H1 (cell line): ENCODE data around the gene CITED1. TPM values are rescaled to one million over a fixed set of nuclear protein-coding genes. Genes with fewer than 3 reads are reported as not detected.

ENCODE experiments used
- CTCF ChIA-PET: fragments of 300-600 bp; sonication (Branson Sonifier 250); formaldehyde crosslinking; loops from one replicate; lab custom pipeline; 2021; ENCODE audit not compliant: partially characterized antibody; lab: Charles Lee
- POLR2A ChIA-PET: fragments of 300-600 bp; sonication (Branson Sonifier 250); formaldehyde crosslinking; loops from one replicate; lab custom pipeline; 2021; ENCODE audit warnings: inconsistent platforms; ENCODE audit not compliant: partially characterized antibody; lab: Charles Lee
- DNase-seq, 2 experiments: peaks; one replicate each; pipeline versions ENCODE4 v3.0.0 to v3.0.0-alpha.2; 2010 to 2022; ENCODE audit warnings: low spot score in 2 of 2, low read depth in 1 of 2, mixed read lengths in 1 of 2
- FAIRE-seq: peaks from 2 replicates; lab custom pipeline; 2011; peaks lifted over from hg19 to GRCh38; lab: Jason Lieb, UNC
- H2AFZ ChIP-seq: 2 replicates; pipeline ENCODE4 v1.8.1; 2012; ENCODE audit warnings: low read length, inconsistent platforms
- H2AK5ac ChIP-seq: 2 replicates; pipeline ENCODE4 v1.6.1; 2013; ENCODE audit warnings: low read depth, low read length
- H2BK120ac ChIP-seq: replicated peaks from 2 replicates; pipeline ENCODE3; 2013; ENCODE audit warnings: low read depth, low read length, inconsistent platforms
- H2BK12ac ChIP-seq: 2 replicates; pipeline ENCODE4 v1.6.1; 2013; ENCODE audit warnings: low read depth, low read length
- H2BK15ac ChIP-seq: 2 replicates; pipeline ENCODE4 v1.6.1; 2013; ENCODE audit warnings: low read length
- H2BK20ac ChIP-seq: 2 replicates; pipeline ENCODE4 v1.6.1; 2013; ENCODE audit warnings: low read length
- H2BK5ac ChIP-seq: 2 replicates; pipeline ENCODE4 v1.6.1; 2013; ENCODE audit warnings: low read depth, low read length
- H3K14ac ChIP-seq: 2 replicates; pipeline ENCODE4 v1.6.1; 2013; ENCODE audit warnings: inconsistent platforms; ENCODE audit not compliant: insufficient read length
- H3K18ac ChIP-seq: 2 replicates; pipeline ENCODE4 v1.6.1; 2013; ENCODE audit warnings: low read length; ENCODE audit errors: extremely low read depth
- H3K23ac ChIP-seq: 2 replicates; pipeline ENCODE4 v1.6.1; 2013; ENCODE audit warnings: inconsistent platforms; ENCODE audit not compliant: insufficient read length
- H3K23me2 ChIP-seq: 2 replicates; pipeline ENCODE4 v1.6.1; 2013; ENCODE audit warnings: low read depth, low read length
- H3K27ac ChIP-seq: 2 replicates; pipeline ENCODE4 v1.6.1; 2011; ENCODE audit warnings: low read depth, low read length, inconsistent platforms
- H3K27me3 ChIP-seq, 4 experiments: replicated peaks in 1 of 4; 1 replicate in 1 of 4; 2 replicates in 3 of 4; pipeline versions ENCODE4 v1.6.1 to v1.8.1; 2011 to 2013; ENCODE audit warnings: low read length in 3 of 4, mild to moderate bottlenecking in 3 of 4, inconsistent platforms in 2 of 4, mixed read lengths in 2 of 4, moderate library complexity in 1 of 4; ENCODE audit not compliant: control insufficient read depth in 3 of 4, insufficient read depth in 3 of 4; ENCODE audit errors: extremely low read depth in 1 of 4
- H3K36me3 ChIP-seq, 4 experiments: 2 replicates each; pipeline versions ENCODE4 v1.6.1 to v1.8.1; 2011 to 2013; ENCODE audit warnings: mild to moderate bottlenecking in 4 of 4, low read length in 3 of 4, moderate library complexity in 2 of 4, control low read depth in 1 of 4, inconsistent platforms in 1 of 4; ENCODE audit not compliant: insufficient read depth in 4 of 4, control insufficient read depth in 2 of 4
- H3K4ac ChIP-seq: replicated peaks from 2 replicates; pipeline ENCODE3; 2013; ENCODE audit warnings: low read length, low read depth, mixed read lengths, inconsistent platforms; ENCODE audit not compliant: insufficient read length
- H3K4me1 ChIP-seq, 4 experiments: replicated peaks in 1 of 4; 1 replicate in 1 of 4; 2 replicates in 3 of 4; pipeline versions ENCODE4 v1.6.1 to v1.8.1; 2011 to 2013; ENCODE audit warnings: low read length in 3 of 4, inconsistent platforms in 2 of 4, mixed read lengths in 1 of 4; ENCODE audit not compliant: insufficient read depth in 4 of 4, control insufficient read depth in 3 of 4
- H3K4me2 ChIP-seq, 2 experiments: 2 replicates each; pipeline versions ENCODE4 v1.6.1 to v1.8.1; 2011 to 2013; ENCODE audit warnings: low read depth in 2 of 2, low read length in 2 of 2, control low read depth in 1 of 2, inconsistent platforms in 1 of 2, mild to moderate bottlenecking in 1 of 2; ENCODE audit not compliant: insufficient read depth in 1 of 2
- H3K4me3 ChIP-seq, 4 experiments: fragments of 200-600, 300-600 bp in 1 of 4; sonication (generic), shearing (Covaris generic), sonication (Bioruptor Twin) in 1 of 4; 2 replicates each; pipeline versions ENCODE4 v1.5.1 to v1.8.1; 2011 to 2016; ENCODE audit warnings: low read length in 4 of 4, low read depth in 3 of 4, control low read depth in 2 of 4, inconsistent platforms in 2 of 4, mild to moderate bottlenecking in 2 of 4, mixed read lengths in 1 of 4, moderate library complexity in 1 of 4; ENCODE audit not compliant: insufficient read depth in 2 of 4; ENCODE audit errors: extremely low read depth in 1 of 4
- H3K56ac ChIP-seq: replicated peaks from 2 replicates; pipeline ENCODE3; 2013; ENCODE audit warnings: low read depth, mild to moderate bottlenecking, mixed read lengths, low read length, inconsistent platforms; ENCODE audit not compliant: insufficient read length
- H3K79me1 ChIP-seq: 2 replicates; pipeline ENCODE4 v1.6.1; 2013; ENCODE audit warnings: low read depth, low read length, control low read depth
- H3K79me2 ChIP-seq, 2 experiments: 2 replicates each; pipeline versions ENCODE4 v1.6.1 to v1.8.1; 2012 to 2013; ENCODE audit warnings: low read length in 2 of 2, mild to moderate bottlenecking in 2 of 2, inconsistent platforms in 1 of 2; ENCODE audit not compliant: insufficient read depth in 2 of 2, control insufficient read depth in 1 of 2
- H3K9ac ChIP-seq, 4 experiments: replicated peaks in 1 of 4; 1 replicate in 1 of 4; 2 replicates in 3 of 4; pipeline versions ENCODE4 v1.6.1 to v1.8.1; 2011 to 2013; ENCODE audit warnings: low read depth in 3 of 4, low read length in 3 of 4, control low read depth in 2 of 4, mild to moderate bottlenecking in 2 of 4, moderate library complexity in 2 of 4, inconsistent platforms in 1 of 4; ENCODE audit errors: extremely low read depth in 1 of 4
- H3K9me3 ChIP-seq, 2 experiments: 2 replicates each; pipeline versions ENCODE4 v1.6.1 to v1.8.1; 2012 to 2013; ENCODE audit warnings: mild to moderate bottlenecking in 2 of 2, moderate library complexity in 2 of 2, control low read depth in 1 of 2, inconsistent platforms in 1 of 2, low read depth in 1 of 2, low read length in 1 of 2, mixed read lengths in 1 of 2; ENCODE audit not compliant: insufficient read depth in 2 of 2
- H4K20me1 ChIP-seq, 2 experiments: replicated peaks in 1 of 2; 2 replicates each; pipeline versions ENCODE3 to v1.8.1; 2011 to 2013; ENCODE audit warnings: inconsistent platforms in 2 of 2, low read length in 2 of 2, mild to moderate bottlenecking in 1 of 2; ENCODE audit not compliant: insufficient read depth in 2 of 2, control insufficient read depth in 1 of 2
- H4K5ac ChIP-seq: 2 replicates; pipeline ENCODE4 v1.6.1; 2013; ENCODE audit warnings: low read length, low read depth, mixed read lengths, inconsistent platforms; ENCODE audit not compliant: insufficient read length
- H4K8ac ChIP-seq: 2 replicates; pipeline ENCODE4 v1.8.0; 2013; ENCODE audit warnings: mild to moderate bottlenecking, moderate library complexity, low read length, inconsistent platforms; ENCODE audit not compliant: insufficient read depth; ENCODE audit errors: extremely low read depth
- H4K91ac ChIP-seq: replicated peaks from 2 replicates; pipeline ENCODE3; 2013; ENCODE audit warnings: low read length, mixed read lengths, inconsistent platforms; ENCODE audit not compliant: insufficient read length
- ASH2L ChIP-seq: fragments of 200-600, 300-600 bp; sonication (generic); IDR thresholded peaks from one replicate; pipeline ENCODE4 v1.7.1; 2017; ENCODE audit warnings: low read length
- CEBPB ChIP-seq: IDR thresholded peaks from 2 replicates; pipeline ENCODE4 v1.6.1; 2012; ENCODE audit warnings: low read depth, low read length
- GABPA ChIP-seq: IDR thresholded peaks from 2 replicates; pipeline ENCODE4 v1.6.1; 2011; ENCODE audit warnings: mild to moderate bottlenecking, low read length, moderate library complexity, borderline replicate concordance; ENCODE audit not compliant: insufficient read depth
- KDM1A ChIP-seq: fragments of 200-600, 300-600 bp; sonication (generic); IDR thresholded peaks from 2 replicates; pipeline ENCODE4 v1.7.1; 2016; ENCODE audit warnings: mild to moderate bottlenecking, low read length, borderline replicate concordance
- KDM4A ChIP-seq: IDR thresholded peaks from one replicate; pipeline ENCODE4 v1.7.1; 2012; ENCODE audit warnings: low read depth, mild to moderate bottlenecking, moderate library complexity, low read length, inconsistent platforms; ENCODE audit not compliant: severe bottlenecking
- MAFK ChIP-seq: IDR thresholded peaks from 2 replicates; pipeline ENCODE4 v1.6.1; 2012; ENCODE audit warnings: low read depth, mild to moderate bottlenecking, improper control_type of control experiment, low read length
- NRF1 ChIP-seq: IDR thresholded peaks from 2 replicates; pipeline ENCODE4 v1.6.1; 2011; ENCODE audit warnings: mild to moderate bottlenecking, low read depth, low read length, improper control_type of control experiment
- PHF8 ChIP-seq: fragments of 200-600 bp; sonication (generic); conservative IDR thresholded peaks from 2 replicates; pipeline ENCODE4 v1.7.1; 2012; ENCODE audit warnings: low read depth, mild to moderate bottlenecking, inconsistent platforms, low read length, moderate library complexity
- POLR2A ChIP-seq, 2 experiments: IDR thresholded peaks; 1 replicate in 1 of 2; 2 replicates in 1 of 2; pipeline ENCODE4 v1.6.1; 2011; ENCODE audit warnings: low read depth in 2 of 2, low read length in 2 of 2, mild to moderate bottlenecking in 2 of 2; ENCODE audit errors: control extremely low read depth in 1 of 2
- SAP30 ChIP-seq: fragments of 300-600 bp; sonication (generic); IDR thresholded peaks from 2 replicates; pipeline ENCODE4 v1.7.1; 2012; ENCODE audit warnings: low read length, moderate library complexity, mild to moderate bottlenecking, inconsistent platforms; ENCODE audit not compliant: insufficient read depth, insufficient replicate concordance
- SRF ChIP-seq: IDR thresholded peaks from 2 replicates; pipeline ENCODE4 v1.6.1; 2011; ENCODE audit warnings: mild to moderate bottlenecking, low read depth, low read length, moderate library complexity
- TAF1 ChIP-seq: IDR thresholded peaks from 2 replicates; pipeline ENCODE4 v1.6.1; 2011; ENCODE audit warnings: mild to moderate bottlenecking, low read depth, low read length
- TAF7 ChIP-seq: optimal IDR thresholded peaks from 2 replicates; pipeline ENCODE3; 2011; ENCODE audit warnings: low read depth, mild to moderate bottlenecking, inconsistent platforms, low read length, moderate library complexity, borderline replicate concordance
- TBP ChIP-seq: IDR thresholded peaks from 2 replicates; pipeline ENCODE4 v1.6.1; 2011; ENCODE audit warnings: low read depth, low read length, improper control_type of control experiment
- WGBS, 2 experiments: shearing (Covaris generic) in 1 of 2; methylation state at CpG; one replicate each; pipeline versions ENCODE4 v1.1.6 to v1.1.7; 2013 to 2015; ENCODE audit warnings: low lambda C conversion rate in 2 of 2, mixed read lengths in 2 of 2, inconsistent platforms in 1 of 2, low coverage in 1 of 2, missing lambda C conversion rate in 1 of 2; ENCODE audit not compliant: insufficient replicate concordance in 2 of 2, insufficient coverage in 1 of 2, insufficient read length in 1 of 2; ENCODE audit errors: extremely low coverage in 1 of 2, missing lambda C conversion rate in 1 of 2; 5-methylcytosine and 5-hydroxymethylcytosine counted together
- polyA plus RNA-seq, 7 experiments: library from polyadenylated mRNA; depleted of rRNA in 3 of 7; stranded (reverse) in 5 of 7; unstranded in 2 of 7; fragments of >200 nt in 5 of 7; fragments of 200-250 nt in 2 of 7; gene quantifications; 1 replicate in 5 of 7; 2 replicates in 1 of 7; 4 replicates in 1 of 7; pipeline versions ENCODE4 v1.2.1 to v1.2.3, GENCODE V29; 2011 to 2013; ENCODE audit warnings: missing spikeins in 2 of 7, mixed read lengths in 2 of 7
- total RNA-seq: library from RNA; stranded (reverse); fragmentation: NEBNext Ultra II Directional; extraction: Animal tissue kit (Norgen Biotek cat#: 25700); gene quantifications from 2 replicates; pipeline ENCODE4 v1.2.1, GENCODE V29; 2021
- TF ChIP-seq, protein P1 (sequence below): IDR thresholded peaks from 2 replicates; pipeline ENCODE4 v1.6.1; 2012; ENCODE audit warnings: inconsistent platforms

The CITED1 gene
- total and polyA plus RNA-seq, 2 of the 8 experiments (the other 6 are each of a cell fraction or from before 2014, with no cell fraction given): 1.2 to 2.4 TPM

DNA sequence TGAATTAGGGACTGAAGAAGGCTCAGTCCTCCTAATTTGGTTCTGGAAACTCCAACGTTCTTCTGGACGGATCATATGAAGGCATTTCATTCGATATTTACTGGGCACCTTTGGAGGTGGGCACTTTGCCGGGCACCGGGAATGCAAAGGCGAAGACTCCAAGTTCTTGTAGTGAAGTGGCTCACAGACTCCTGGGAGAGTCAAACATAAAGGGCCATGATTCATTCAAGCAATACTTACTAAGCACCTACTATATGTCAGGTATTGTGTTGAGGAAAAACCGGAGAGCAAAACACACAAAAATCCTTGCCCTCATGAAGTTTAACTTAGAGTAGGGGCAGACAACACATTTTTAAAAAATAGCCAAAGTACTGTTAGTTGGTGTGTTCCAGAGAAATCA lies 49.9 kb downstream of the CITED1 start:
- no peaks in the 10 kb centered on the region for H3K79me1 ChIP-seq
- H3K23ac ChIP-seq: no peak overlapping the region
- no peak overlapping the region for H4K8ac ChIP-seq
- H3K14ac ChIP-seq: no peak overlapping the region
- H2BK20ac ChIP-seq: no peak overlapping the region
- H2BK5ac ChIP-seq: no peak overlapping the region
- peak overlapping the region; percentile 6; the same call in 1 of the 2 replicates for H3K18ac ChIP-seq
- no peak overlapping the region for H2AK5ac ChIP-seq
- H3K4me1 ChIP-seq: peaks cover 0 to 3% (median 2%) of the 10 kb centered on the region in 4 experiments; a peak in 2 of 7 replicates
- no peaks in the 10 kb centered on the region for H3K79me2 ChIP-seq
- H3K27me3 ChIP-seq: no peaks in the 10 kb centered on the region
- H2BK120ac ChIP-seq: no peak overlapping the region
- H4K5ac ChIP-seq: no peak overlapping the region
- H4K91ac ChIP-seq: no peak overlapping the region
- no peak overlapping the region for H3K56ac ChIP-seq
- no peak overlapping the region; the same call in 1 of the 2 replicates for H2AFZ ChIP-seq
- H2BK12ac ChIP-seq: no peak overlapping the region
- ChIA-PET POLR2A (interaction anchor here (1.3 to 1.8 kb wide), 2 partner anchors 15 to 21 kb away, joined by 3 to 9 read pairs; partner anchors contain the start of gene RPS4X), CTCF (interaction anchor here (1.8 kb wide), 1 partner anchor 11 kb away, joined by 7 read pairs; no protein-coding TSS in a partner anchor)
- no peak overlapping the region for H2BK15ac ChIP-seq
- H3K36me3 ChIP-seq: no peaks in the 10 kb centered on the region
- H3K4ac ChIP-seq: no peak overlapping the region
- peak overlapping the region in 1 of 4 experiments; percentile 50; a peak in 1 of 8 replicates for H3K4me3 ChIP-seq
- H3K23me2 ChIP-seq: peaks cover 3% of the 10 kb centered on the region; the same call in 1 of the 2 replicates
- H3K9me3 ChIP-seq: no peaks in the 10 kb centered on the region
- no peak overlapping the region; the same call in 1 of the 2 replicates for H3K27ac ChIP-seq
- peak overlapping the region; percentile 62 to 75 for H3K4me2 ChIP-seq
- FAIRE-seq: no peak
- H4K20me1 ChIP-seq: no peaks in the 10 kb centered on the region
- 75% methylated on average over 7 of the region's 7 CpGs; no CpG with 5 or more reads in 1 of the 2 experiments for WGBS, 2 experiments
- DNase-seq: no peak
- H3K9ac ChIP-seq: no peak overlapping the region
- TF ChIP-seq GABPA: no peak
- TF ChIP-seq PHF8: no peak
- no peak for TF ChIP-seq NRF1
- TF ChIP-seq ASH2L: no peak
- TF ChIP-seq, protein P1, sequence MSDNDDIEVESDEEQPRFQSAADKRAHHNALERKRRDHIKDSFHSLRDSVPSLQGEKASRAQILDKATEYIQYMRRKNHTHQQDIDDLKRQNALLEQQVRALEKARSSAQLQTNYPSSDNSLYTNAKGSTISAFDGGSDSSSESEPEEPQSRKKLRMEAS: no peak
- TF ChIP-seq MAFK: no peak
- TF ChIP-seq TBP: no peak
- no peak for TF ChIP-seq SAP30
- no peak for TF ChIP-seq KDM1A
- no peak for TF ChIP-seq TAF1
- TF ChIP-seq CEBPB: no peak
- no peak for TF ChIP-seq TAF7
- TF ChIP-seq POLR2A (IDR thresholded peaks at IDR 0.05; ENCODE audit: control extremely low read depth in 1 of 2, low read depth in 2 of 2, low read length in 2 of 2): no peak
- no peak for TF ChIP-seq SRF
- TF ChIP-seq KDM4A: no peak
